HepG2 (cell line): Measurements from ENCODE around the gene CDKN3. TPM values are rescaled to one million over a fixed set of nuclear protein-coding genes. Genes with fewer than 3 reads are reported as not detected.

Experiments used
- ATF4 ChIP-seq, 2 experiments: fragments of 450-650 bp in 1 of 2; sonication (generic) in 1 of 2; formaldehyde crosslinking; IDR thresholded peaks; 2 replicates each; pipeline versions ENCODE4 v1.5.0 to v1.8.0; 2020 to 2022; ENCODE audit warnings: mild to moderate bottlenecking in 1 of 2, missing genetic modification reagents in 1 of 2
- BRD4 ChIP-seq: sonication (generic); formaldehyde crosslinking; IDR thresholded peaks from 2 replicates; pipeline ENCODE4 v1.4.0; 2020; ENCODE audit warnings: missing genetic modification reagents
- FOXK1 ChIP-seq: sonication (generic); formaldehyde crosslinking; IDR thresholded peaks from 2 replicates; pipeline ENCODE4 v1.4.0; 2020; ENCODE audit warnings: low read depth, missing genetic modification reagents, borderline replicate concordance
- GLI4 ChIP-seq: sonication (generic); formaldehyde crosslinking; IDR thresholded peaks from 2 replicates; pipeline ENCODE4 v1.5.1; 2020; ENCODE audit warnings: missing genetic modification reagents, mild to moderate bottlenecking, moderate library complexity, borderline replicate concordance
- HMGXB3 ChIP-seq: sonication (generic); formaldehyde crosslinking; IDR thresholded peaks from 2 replicates; pipeline ENCODE4 v1.4.0; 2020; ENCODE audit warnings: missing genetic modification reagents, borderline replicate concordance
- HNRNPK ChIP-seq: fragments of 200-400 bp; formaldehyde crosslinking; IDR thresholded peaks from 2 replicates; pipeline ENCODE4 v1.6.1; 2018; ENCODE audit warnings: low read length, low read depth, moderate library complexity, mild to moderate bottlenecking; ENCODE audit not compliant: poor library complexity, severe bottlenecking
- HNRNPLL ChIP-seq: fragments of 200-400 bp; formaldehyde crosslinking; IDR thresholded peaks from 2 replicates; pipeline ENCODE4 v1.6.1; 2017; ENCODE audit warnings: mild to moderate bottlenecking, low read depth, low read length; ENCODE audit not compliant: poor library complexity, severe bottlenecking
- IKZF1 ChIP-seq: fragments of 450-650 bp; IDR thresholded peaks from 2 replicates; pipeline ENCODE4 v1.7.1; 2016
- ISL2 ChIP-seq: sonication (generic); formaldehyde crosslinking; IDR thresholded peaks from 2 replicates; pipeline ENCODE4 v1.5.0; 2020; ENCODE audit warnings: missing genetic modification reagents
- LBX2 ChIP-seq: sonication (generic); formaldehyde crosslinking; IDR thresholded peaks from 2 replicates; pipeline ENCODE4 v1.5.0; 2020; ENCODE audit warnings: missing genetic modification reagents, mild to moderate bottlenecking, borderline replicate concordance
- MAFG ChIP-seq: sonication (generic); formaldehyde crosslinking; IDR thresholded peaks from 2 replicates; pipeline ENCODE4 v1.5.1; 2020; ENCODE audit warnings: mild to moderate bottlenecking, missing genetic modification reagents
- SP1 ChIP-seq, 2 experiments: fragments of 450-650 bp in 1 of 2; sonication (generic) in 1 of 2; formaldehyde crosslinking in 1 of 2; IDR thresholded peaks; 2 replicates each; pipeline versions ENCODE4 v1.4.0 to v1.6.1; 2016 to 2020; ENCODE audit warnings: missing genetic modification reagents in 1 of 2
- SRY ChIP-seq: sonication (generic); formaldehyde crosslinking; IDR thresholded peaks from 2 replicates; pipeline ENCODE4 v1.8.0; 2022; ENCODE audit warnings: mild to moderate bottlenecking, missing genetic modification reagents
- ZFP91 ChIP-seq: sonication (generic); formaldehyde crosslinking; IDR thresholded peaks from 2 replicates; pipeline ENCODE4 v1.9.0; 2022; ENCODE audit warnings: missing genetic modification reagents, mild to moderate bottlenecking, borderline replicate concordance
- ZNF549 ChIP-seq: sonication (generic); formaldehyde crosslinking; IDR thresholded peaks from 2 replicates; pipeline ENCODE4 v1.5.0; 2020; ENCODE audit warnings: missing genetic modification reagents
- polyA plus RNA-seq, 8 experiments: library from polyadenylated mRNA; depleted of rRNA in 3 of 8; stranded (reverse) in 7 of 8; unstranded in 1 of 8; fragments of >200 nt; fragmentation: Illumina TruSeq in 4 of 8; extraction: Trizol in 4 of 8; gene quantifications; 2 replicates each; pipeline versions ENCODE4 v1.2.1 to v1.2.3, GENCODE V29; 2011 to 2016; ENCODE audit warnings: low read depth in 4 of 8, missing spikeins in 1 of 8, mixed read lengths in 1 of 8; ENCODE audit not compliant: insufficient read depth in 1 of 8
- total RNA-seq, 5 experiments: library from RNA; depleted of rRNA; stranded (reverse); fragments of >200 nt; fragmentation: Illumina TruSeq; extraction: Trizol; gene quantifications; 2 replicates each; pipeline ENCODE4 v1.2.3, GENCODE V29; 2016; ENCODE audit warnings: low read depth in 1 of 5
- TF ChIP-seq, protein P1 (sequence below): sonication (generic); formaldehyde crosslinking; IDR thresholded peaks from 2 replicates; pipeline ENCODE4 v1.4.0; 2020; ENCODE audit warnings: missing genetic modification reagents, borderline replicate concordance

The CDKN3 gene
- total and polyA plus RNA-seq, 2 of the 13 experiments (the other 11 are each of a cell fraction or from before 2014, with no cell fraction given), result 63.0 to 88.9 TPM

GRCh38 chr14:54396493-54397335 lies at the start of gene CDKN3 (continued):
- TF ChIP-seq IKZF1 (no peak), ATF4 (CRISPR knock-in tag; IDR thresholded peaks at IDR 0.05) (peak in 1 of 2 experiments; percentile 73; a peak in 2 of 4 replicates), SRY (CRISPR knock-in tag) (0 out of 2 replicates have a peak, but pooled peaks have one; percentile 73), ISL2 (peak; percentile 21; the same call in 1 of the 2 replicates), HNRNPLL (peak; percentile 71), BRD4 (CRISPR knock-in tag) (0 out of 2 replicates have a peak, but pooled peaks have one; percentile 61), HMGXB3 (CRISPR knock-in tag) (peak; percentile 77; the same call in 1 of the 2 replicates), LBX2 (CRISPR knock-in tag) (no peak; the same call in 1 of the 2 replicates), ZNF549 (CRISPR knock-in tag) (no peak), MAFG (CRISPR knock-in tag) (no peak), SP1 (IDR thresholded peaks at IDR 0.05) (no peak), SP1 (CRISPR knock-in tag; IDR thresholded peaks at IDR 0.05) (peak; percentile 85), HNRNPK (peak; percentile 50), GLI4 (CRISPR knock-in tag) (no peak), ZFP91 (peak; percentile 79), FOXK1 (CRISPR knock-in tag) (0 out of 2 replicates have a peak, but pooled peaks have one; percentile 13)
- TF ChIP-seq, protein P1, sequence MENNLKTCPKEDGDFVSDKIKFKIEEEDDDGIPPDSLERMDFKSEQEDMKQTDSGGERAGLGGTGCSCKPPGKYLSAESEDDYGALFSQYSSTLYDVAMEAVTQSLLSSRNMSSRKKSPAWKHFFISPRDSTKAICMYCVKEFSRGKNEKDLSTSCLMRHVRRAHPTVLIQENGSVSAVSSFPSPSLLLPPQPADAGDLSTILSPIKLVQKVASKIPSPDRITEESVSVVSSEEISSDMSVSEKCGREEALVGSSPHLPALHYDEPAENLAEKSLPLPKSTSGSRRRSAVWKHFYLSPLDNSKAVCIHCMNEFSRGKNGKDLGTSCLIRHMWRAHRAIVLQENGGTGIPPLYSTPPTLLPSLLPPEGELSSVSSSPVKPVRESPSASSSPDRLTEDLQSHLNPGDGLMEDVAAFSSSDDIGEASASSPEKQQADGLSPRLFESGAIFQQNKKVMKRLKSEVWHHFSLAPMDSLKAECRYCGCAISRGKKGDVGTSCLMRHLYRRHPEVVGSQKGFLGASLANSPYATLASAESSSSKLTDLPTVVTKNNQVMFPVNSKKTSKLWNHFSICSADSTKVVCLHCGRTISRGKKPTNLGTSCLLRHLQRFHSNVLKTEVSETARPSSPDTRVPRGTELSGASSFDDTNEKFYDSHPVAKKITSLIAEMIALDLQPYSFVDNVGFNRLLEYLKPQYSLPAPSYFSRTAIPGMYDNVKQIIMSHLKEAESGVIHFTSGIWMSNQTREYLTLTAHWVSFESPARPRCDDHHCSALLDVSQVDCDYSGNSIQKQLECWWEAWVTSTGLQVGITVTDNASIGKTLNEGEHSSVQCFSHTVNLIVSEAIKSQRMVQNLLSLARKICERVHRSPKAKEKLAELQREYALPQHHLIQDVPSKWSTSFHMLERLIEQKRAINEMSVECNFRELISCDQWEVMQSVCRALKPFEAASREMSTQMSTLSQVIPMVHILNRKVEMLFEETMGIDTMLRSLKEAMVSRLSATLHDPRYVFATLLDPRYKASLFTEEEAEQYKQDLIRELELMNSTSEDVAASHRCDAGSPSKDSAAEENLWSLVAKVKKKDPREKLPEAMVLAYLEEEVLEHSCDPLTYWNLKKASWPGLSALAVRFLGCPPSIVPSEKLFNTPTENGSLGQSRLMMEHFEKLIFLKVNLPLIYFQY, result no peak
